Measurements from ENCODE around the gene SERPINB3.

GRCh38 chr18:63679820-63680606 lies 18.3 kb upstream of the SERPINB3 start:
- TF ChIP-seq, protein P1, sequence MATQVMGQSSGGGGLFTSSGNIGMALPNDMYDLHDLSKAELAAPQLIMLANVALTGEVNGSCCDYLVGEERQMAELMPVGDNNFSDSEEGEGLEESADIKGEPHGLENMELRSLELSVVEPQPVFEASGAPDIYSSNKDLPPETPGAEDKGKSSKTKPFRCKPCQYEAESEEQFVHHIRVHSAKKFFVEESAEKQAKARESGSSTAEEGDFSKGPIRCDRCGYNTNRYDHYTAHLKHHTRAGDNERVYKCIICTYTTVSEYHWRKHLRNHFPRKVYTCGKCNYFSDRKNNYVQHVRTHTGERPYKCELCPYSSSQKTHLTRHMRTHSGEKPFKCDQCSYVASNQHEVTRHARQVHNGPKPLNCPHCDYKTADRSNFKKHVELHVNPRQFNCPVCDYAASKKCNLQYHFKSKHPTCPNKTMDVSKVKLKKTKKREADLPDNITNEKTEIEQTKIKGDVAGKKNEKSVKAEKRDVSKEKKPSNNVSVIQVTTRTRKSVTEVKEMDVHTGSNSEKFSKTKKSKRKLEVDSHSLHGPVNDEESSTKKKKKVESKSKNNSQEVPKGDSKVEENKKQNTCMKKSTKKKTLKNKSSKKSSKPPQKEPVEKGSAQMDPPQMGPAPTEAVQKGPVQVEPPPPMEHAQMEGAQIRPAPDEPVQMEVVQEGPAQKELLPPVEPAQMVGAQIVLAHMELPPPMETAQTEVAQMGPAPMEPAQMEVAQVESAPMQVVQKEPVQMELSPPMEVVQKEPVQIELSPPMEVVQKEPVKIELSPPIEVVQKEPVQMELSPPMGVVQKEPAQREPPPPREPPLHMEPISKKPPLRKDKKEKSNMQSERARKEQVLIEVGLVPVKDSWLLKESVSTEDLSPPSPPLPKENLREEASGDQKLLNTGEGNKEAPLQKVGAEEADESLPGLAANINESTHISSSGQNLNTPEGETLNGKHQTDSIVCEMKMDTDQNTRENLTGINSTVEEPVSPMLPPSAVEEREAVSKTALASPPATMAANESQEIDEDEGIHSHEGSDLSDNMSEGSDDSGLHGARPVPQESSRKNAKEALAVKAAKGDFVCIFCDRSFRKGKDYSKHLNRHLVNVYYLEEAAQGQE (IDR thresholded peaks at IDR 0.05; ENCODE audit: borderline replicate concordance in 1 of 2, low read depth in 1 of 2, low read length in 2 of 2), result no peak
- TF ChIP-seq ETV6 (CRISPR knock-in tag; conservative IDR thresholded peaks at IDR 0.05), result no peak
- TF ChIP-seq, protein P2, sequence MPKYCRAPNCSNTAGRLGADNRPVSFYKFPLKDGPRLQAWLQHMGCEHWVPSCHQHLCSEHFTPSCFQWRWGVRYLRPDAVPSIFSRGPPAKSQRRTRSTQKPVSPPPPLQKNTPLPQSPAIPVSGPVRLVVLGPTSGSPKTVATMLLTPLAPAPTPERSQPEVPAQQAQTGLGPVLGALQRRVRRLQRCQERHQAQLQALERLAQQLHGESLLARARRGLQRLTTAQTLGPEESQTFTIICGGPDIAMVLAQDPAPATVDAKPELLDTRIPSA (CRISPR knock-in tag; IDR thresholded peaks at IDR 0.05; ENCODE audit: borderline replicate concordance), result no peak
- no peak for TF ChIP-seq MTF1 (CRISPR knock-in tag; IDR thresholded peaks at IDR 0.05)
- no peak for TF ChIP-seq ZNF629 (CRISPR knock-in tag; conservative IDR thresholded peaks at IDR 0.05)
- TF ChIP-seq SRSF9 (IDR thresholded peaks at IDR 0.05; ENCODE audit: borderline replicate concordance, insufficient read depth, low read depth, low read length, poor library complexity, severe bottlenecking), result no peak
